ENCODE data around the gene TMEM132D.

The TMEM132D gene

DNA sequence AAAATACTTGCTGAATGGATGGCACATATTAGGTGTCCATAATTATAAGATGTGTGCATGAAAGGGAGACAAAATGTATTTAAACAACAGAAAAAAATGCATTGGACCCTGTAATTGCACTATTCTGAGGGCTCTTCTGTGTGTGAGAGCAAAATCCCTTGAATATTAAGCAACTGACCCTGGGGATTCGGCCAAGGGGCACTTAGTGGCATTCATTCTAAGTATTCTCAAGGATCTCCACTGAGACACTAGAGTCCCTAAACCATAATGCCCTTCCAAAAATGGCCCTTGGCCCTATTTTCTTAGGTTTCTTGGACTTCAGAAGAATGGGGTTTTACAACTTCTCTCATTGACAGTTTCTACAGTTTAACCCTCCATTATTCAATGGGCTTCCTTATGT, 662.0 kb downstream of the TMEM132D start:
- FAIRE-seq (no peak), DNase-seq (ENCODE audit: insufficient read length, low spot score) (no peak)
- TF ChIP-seq, protein P1, sequence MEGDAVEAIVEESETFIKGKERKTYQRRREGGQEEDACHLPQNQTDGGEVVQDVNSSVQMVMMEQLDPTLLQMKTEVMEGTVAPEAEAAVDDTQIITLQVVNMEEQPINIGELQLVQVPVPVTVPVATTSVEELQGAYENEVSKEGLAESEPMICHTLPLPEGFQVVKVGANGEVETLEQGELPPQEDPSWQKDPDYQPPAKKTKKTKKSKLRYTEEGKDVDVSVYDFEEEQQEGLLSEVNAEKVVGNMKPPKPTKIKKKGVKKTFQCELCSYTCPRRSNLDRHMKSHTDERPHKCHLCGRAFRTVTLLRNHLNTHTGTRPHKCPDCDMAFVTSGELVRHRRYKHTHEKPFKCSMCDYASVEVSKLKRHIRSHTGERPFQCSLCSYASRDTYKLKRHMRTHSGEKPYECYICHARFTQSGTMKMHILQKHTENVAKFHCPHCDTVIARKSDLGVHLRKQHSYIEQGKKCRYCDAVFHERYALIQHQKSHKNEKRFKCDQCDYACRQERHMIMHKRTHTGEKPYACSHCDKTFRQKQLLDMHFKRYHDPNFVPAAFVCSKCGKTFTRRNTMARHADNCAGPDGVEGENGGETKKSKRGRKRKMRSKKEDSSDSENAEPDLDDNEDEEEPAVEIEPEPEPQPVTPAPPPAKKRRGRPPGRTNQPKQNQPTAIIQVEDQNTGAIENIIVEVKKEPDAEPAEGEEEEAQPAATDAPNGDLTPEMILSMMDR (IDR thresholded peaks at IDR 0.05; ENCODE audit: insufficient read depth, missing control alignments) = no peak

DNA sequence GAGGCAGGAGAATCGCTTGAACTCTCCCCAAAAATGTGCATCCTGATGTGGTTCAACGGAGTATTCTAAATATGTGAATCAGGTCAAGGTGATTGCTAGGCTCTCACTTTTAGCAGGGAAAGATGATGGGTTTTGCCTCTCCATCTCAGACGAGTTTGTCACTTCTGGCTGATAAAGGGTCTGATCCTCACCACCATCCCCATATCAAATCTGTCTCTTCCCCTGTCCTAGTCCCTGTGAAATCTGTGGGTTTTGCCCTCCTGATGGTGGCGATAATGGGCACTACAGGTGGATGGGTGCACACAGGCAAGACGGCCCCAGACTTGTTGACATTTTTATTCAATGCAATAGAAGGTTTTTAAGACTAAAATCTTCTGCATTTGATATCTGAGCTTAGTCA, 665.9 kb downstream of the TMEM132D start:
- no peak for DNase-seq (ENCODE audit: insufficient read length, low spot score)
- no peak for FAIRE-seq
- TF ChIP-seq, protein P1 (IDR thresholded peaks at IDR 0.05; ENCODE audit: insufficient read depth, missing control alignments) = no peak

- DNase-seq (ENCODE audit: insufficient read length, low spot score) (no peak), FAIRE-seq (no peak)
- TF ChIP-seq, protein P1 (IDR thresholded peaks at IDR 0.05; ENCODE audit: insufficient read depth, missing control alignments) = no peak
These were observed 669.6 kb downstream of the TMEM132D start for GRCh38 chr12:129234209-129234608.

- FAIRE-seq = no peak
- TF ChIP-seq, protein P1 (IDR thresholded peaks at IDR 0.05; ENCODE audit: insufficient read depth, missing control alignments) = no peak
- no peak for DNase-seq (ENCODE audit: insufficient read length, low spot score)
These were observed 672.3 kb downstream of the TMEM132D start for GRCh38 chr12:129231491-129231890.

GRCh38 chr12:129230995-129231394, 672.8 kb downstream of the TMEM132D start:
- FAIRE-seq = no peak
- TF ChIP-seq, protein P1 (IDR thresholded peaks at IDR 0.05; ENCODE audit: insufficient read depth, missing control alignments) = no peak

DNA sequence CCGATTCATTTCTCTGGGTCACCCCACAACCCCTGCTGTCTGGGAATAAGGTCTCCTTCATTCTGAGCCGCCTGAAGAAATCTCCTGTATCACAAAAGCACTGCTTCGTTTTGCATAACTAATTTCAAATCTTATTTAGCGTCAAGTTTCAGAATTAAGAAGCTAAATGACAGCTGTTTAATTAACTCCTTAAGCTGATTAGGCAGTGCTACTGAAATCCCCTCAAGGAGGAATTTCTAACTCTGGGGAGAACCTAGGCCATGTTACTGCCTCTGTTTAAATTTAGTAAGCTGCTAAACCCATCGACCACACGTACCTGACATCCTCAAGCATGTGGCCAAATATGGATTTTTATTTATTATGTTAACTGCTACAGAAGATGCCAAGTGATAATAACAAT, 677.0 kb downstream of the TMEM132D start:
- DNase-seq (ENCODE audit: insufficient read length, low spot score) (no peak), FAIRE-seq (no peak)
- TF ChIP-seq, protein P1 (IDR thresholded peaks at IDR 0.05; ENCODE audit: insufficient read depth, missing control alignments) = no peak

More at GRCh38 chr12:129230995-129231394, 672.8 kb downstream of the TMEM132D start:
- DNase-seq (ENCODE audit: insufficient read length, low spot score) = no peak

DNA sequence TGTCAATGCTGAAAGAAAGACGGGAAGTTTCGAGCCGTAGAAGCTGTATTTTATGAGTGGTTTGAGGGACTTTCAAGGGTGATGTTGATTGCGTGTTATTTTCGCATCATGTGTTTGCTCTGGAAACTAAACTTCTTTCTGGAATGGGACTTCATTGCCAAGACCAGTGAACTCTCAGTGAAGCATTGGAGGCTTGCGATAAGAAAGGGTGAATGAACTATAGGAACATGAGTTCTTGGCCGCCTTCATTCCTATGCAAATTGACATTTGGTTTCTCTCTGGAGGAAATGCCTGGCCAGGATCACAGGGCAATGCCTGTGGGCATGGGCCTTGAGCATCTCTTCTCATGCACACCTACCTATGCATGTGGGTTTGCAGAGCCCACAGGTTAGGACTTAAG, 677.8 kb downstream of the TMEM132D start:
- no peak for DNase-seq (ENCODE audit: insufficient read length, low spot score)
- TF ChIP-seq, protein P1 (IDR thresholded peaks at IDR 0.05; ENCODE audit: insufficient read depth, missing control alignments) = no peak
- FAIRE-seq = no peak
